HFF-Myc (cell line): ENCODE measurements around the gene FUT2.

Experiments used
- DNase-seq: peaks from one replicate; pipeline ENCODE4 v3.0.0-alpha.2; 2011; ENCODE audit warnings: low read depth; ENCODE audit errors: extremely low read depth
- H3K4me3 ChIP-seq: replicated peaks from 2 replicates; pipeline ENCODE4 v1.5.1; 2011; ENCODE audit warnings: low read depth, mild to moderate bottlenecking, control low read depth, low read length
- TF ChIP-seq, protein P1 (sequence below): IDR thresholded peaks from 2 replicates; pipeline ENCODE4 v1.5.1; 2012; ENCODE audit warnings: mild to moderate bottlenecking, low read depth, low read length, control low read depth; ENCODE audit errors: missing control alignments

The FUT2 gene

DNA sequence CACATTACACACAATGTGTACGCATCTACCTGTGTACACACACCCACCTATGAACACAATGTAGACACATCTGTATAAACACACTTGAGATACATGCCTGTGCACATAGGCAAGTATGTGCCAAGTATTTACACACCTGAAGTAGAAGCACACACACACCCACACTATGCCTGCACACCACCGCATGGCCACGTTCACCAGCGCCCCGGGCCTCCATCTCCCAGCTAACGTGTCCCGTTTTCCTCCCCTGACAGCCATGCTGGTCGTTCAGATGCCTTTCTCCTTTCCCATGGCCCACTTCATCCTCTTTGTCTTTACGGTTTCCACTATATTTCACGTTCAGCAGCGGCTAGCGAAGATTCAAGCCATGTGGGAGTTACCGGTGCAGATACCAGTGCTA lies 6.9 kb downstream of the FUT2 start:
- no peak for DNase-seq
- TF ChIP-seq, protein P1, sequence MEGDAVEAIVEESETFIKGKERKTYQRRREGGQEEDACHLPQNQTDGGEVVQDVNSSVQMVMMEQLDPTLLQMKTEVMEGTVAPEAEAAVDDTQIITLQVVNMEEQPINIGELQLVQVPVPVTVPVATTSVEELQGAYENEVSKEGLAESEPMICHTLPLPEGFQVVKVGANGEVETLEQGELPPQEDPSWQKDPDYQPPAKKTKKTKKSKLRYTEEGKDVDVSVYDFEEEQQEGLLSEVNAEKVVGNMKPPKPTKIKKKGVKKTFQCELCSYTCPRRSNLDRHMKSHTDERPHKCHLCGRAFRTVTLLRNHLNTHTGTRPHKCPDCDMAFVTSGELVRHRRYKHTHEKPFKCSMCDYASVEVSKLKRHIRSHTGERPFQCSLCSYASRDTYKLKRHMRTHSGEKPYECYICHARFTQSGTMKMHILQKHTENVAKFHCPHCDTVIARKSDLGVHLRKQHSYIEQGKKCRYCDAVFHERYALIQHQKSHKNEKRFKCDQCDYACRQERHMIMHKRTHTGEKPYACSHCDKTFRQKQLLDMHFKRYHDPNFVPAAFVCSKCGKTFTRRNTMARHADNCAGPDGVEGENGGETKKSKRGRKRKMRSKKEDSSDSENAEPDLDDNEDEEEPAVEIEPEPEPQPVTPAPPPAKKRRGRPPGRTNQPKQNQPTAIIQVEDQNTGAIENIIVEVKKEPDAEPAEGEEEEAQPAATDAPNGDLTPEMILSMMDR: no peak
- no peak overlapping the region for H3K4me3 ChIP-seq

DNA sequence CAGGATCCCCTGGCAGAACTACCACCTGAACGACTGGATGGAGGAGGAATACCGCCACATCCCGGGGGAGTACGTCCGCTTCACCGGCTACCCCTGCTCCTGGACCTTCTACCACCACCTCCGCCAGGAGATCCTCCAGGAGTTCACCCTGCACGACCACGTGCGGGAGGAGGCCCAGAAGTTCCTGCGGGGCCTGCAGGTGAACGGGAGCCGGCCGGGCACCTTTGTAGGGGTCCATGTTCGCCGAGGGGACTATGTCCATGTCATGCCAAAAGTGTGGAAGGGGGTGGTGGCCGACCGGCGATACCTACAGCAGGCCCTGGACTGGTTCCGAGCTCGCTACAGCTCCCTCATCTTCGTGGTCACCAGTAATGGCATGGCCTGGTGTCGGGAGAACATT lies 7.5 kb downstream of the FUT2 start:
- H3K4me3 ChIP-seq: no peak overlapping the region
- TF ChIP-seq, protein P1: no peak
- DNase-seq: no peak

DNA sequence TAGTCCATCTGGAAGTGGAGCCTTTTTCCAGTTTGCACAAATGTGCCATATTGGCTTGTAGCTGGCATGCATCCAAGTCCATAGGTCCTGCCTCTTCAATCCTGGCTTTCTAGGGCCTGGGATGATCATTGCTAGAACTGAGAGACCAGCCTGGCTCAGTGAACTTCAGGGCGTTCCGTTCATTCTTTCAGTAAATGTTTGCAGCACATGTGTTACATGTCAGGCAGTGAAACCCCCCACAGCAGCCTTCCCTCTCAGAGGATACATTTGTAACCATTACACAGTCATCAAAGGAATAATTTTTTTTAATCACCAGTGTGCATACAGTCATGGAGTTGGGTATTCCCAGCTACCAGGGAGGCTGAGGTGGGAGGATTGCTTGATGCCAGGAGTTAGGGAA lies 9.7 kb downstream of the FUT2 start:
- DNase-seq: no peak
- no peak overlapping the region for H3K4me3 ChIP-seq
- TF ChIP-seq, protein P1: no peak

DNA sequence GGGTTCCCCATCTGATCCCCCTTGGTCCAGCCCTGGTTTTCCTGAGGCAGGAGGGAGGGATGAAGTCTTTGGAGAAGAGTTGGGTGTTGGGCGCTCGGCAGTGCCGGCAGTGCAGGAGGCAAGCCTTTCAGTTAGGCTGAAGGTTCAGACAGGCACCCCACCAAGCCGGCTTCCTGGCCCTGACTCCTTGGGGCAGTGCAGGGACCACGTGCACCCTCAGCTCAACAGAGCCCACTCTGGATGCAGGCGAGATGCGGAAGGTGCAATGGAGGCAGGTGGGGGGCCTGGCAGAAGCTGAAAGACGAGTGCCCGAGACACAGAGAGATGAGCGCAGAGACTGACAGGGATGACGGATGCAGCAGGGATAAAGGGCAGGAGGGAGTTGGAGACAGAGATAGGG lies 12.7 kb downstream of the FUT2 start:
- TF ChIP-seq, protein P1: no peak
- no peak for DNase-seq

DNA sequence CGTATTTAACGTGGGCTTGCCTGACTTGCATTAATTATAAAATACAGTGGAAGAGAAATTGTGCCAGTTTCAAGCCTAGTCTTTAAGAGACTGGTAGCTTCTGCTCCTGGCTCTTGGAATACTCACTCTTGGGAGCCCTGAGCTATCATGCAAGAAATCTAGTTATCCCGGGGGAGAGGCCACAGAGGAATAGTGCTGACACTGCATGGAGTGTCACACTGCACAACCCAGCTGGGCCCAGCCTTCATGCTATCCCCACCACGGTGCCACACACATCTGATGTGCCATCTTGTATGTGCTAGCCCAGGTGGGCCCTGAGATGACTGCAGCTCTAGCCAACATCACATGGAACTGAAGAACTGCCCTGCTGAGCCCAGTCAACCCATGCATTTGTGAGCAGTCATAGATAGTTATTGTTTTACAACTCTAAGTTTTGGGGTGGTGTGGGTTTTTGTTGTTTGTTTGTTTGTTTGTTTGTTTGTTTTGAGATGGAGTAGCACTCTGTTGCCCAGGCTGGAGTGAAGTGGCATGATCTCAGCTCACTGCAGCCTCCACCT lies 15.4 kb downstream of the FUT2 start:
- TF ChIP-seq, protein P1: no peak
- H3K4me3 ChIP-seq: no peak overlapping the region
- DNase-seq: no peak

More for the DNA sequence above, 12.7 kb downstream of the FUT2 start:
- H3K4me3 ChIP-seq: no peak overlapping the region

DNA sequence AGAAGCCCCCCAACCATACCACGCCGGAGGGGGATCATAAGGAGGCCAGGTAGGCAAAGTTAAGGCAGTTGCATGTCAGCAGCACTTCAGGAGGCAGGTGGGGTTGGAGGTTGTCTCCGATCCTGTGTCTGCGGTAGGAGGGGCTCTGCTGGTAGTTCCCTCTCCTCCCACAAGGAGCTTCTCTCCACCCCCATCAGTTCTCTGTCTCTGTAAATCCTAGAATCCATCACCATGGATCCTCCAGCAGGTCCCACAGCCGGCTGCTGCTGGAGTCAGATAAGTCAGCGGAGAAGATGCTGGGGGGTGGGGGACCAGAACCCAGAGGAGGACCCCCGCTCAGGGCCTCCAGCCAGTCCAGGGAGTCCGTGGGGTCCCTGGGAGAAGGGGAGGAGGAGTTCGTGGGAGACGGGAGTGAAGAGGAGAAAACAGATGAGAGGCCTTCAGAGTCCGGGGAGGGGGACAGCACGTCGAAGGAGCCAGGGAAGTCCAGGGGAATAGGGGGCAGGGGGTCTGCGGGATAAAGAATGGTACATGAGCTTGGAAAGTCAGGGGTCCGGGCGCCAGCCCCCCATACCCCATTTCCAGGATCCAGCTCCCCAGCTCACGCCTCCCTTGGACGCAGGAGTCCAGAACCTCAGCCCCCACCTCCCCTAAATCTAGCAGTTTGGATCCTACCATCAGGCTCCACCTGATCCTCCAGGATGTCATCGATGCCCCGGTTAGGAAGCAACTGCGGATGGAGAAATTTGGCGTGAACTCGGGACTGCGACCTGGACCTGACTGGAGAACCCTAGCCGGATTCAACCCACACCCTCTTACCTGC lies 17.5 kb downstream of the FUT2 start:
- TF ChIP-seq, protein P1: no peak
- DNase-seq: no peak
- H3K4me3 ChIP-seq: peak overlapping the region; percentile 77
